H1 (cell line): ENCODE data around the gene RIPOR3. TPM values are rescaled to one million over a fixed set of nuclear protein-coding genes. Genes with fewer than 3 reads are reported as not detected.

ENCODE experiments used
- CEBPB ChIP-seq: IDR thresholded peaks from 2 replicates; pipeline ENCODE4 v1.6.1; 2012; ENCODE audit warnings: low read depth, low read length
- EZH2 ChIP-seq: fragments of 200-600 bp; sonication (generic); IDR thresholded peaks from 2 replicates; pipeline ENCODE4 v1.7.1; 2012; ENCODE audit warnings: low read depth, mild to moderate bottlenecking, moderate library complexity, low read length, inconsistent platforms; ENCODE audit not compliant: severe bottlenecking
- JUND ChIP-seq: IDR thresholded peaks from 2 replicates; pipeline ENCODE4 v1.6.1; 2011; ENCODE audit warnings: mild to moderate bottlenecking, improper control_type of control experiment, low read length
- TAF7 ChIP-seq: optimal IDR thresholded peaks from 2 replicates; pipeline ENCODE3; 2011; ENCODE audit warnings: low read depth, mild to moderate bottlenecking, inconsistent platforms, low read length, moderate library complexity, borderline replicate concordance
- YY1 ChIP-seq: IDR thresholded peaks from 2 replicates; pipeline ENCODE4 v1.6.1; 2011; ENCODE audit warnings: low read depth, mild to moderate bottlenecking, low read length
- polyA plus RNA-seq, 7 experiments: library from polyadenylated mRNA; depleted of rRNA in 3 of 7; stranded (reverse) in 5 of 7; unstranded in 2 of 7; fragments of >200 nt in 5 of 7; fragments of 200-250 nt in 2 of 7; gene quantifications; 1 replicate in 5 of 7; 2 replicates in 1 of 7; 4 replicates in 1 of 7; pipeline versions ENCODE4 v1.2.1 to v1.2.3, GENCODE V29; 2011 to 2013; ENCODE audit warnings: missing spikeins in 2 of 7, mixed read lengths in 2 of 7
- total RNA-seq: library from RNA; stranded (reverse); fragmentation: NEBNext Ultra II Directional; extraction: Animal tissue kit (Norgen Biotek cat#: 25700); gene quantifications from 2 replicates; pipeline ENCODE4 v1.2.1, GENCODE V29; 2021
- TF ChIP-seq, protein P1 (sequence below): fragments of 300-600 bp; sonication (generic); IDR thresholded peaks from 2 replicates; pipeline ENCODE4 v1.7.1; 2012; ENCODE audit warnings: low read length, moderate library complexity, mild to moderate bottlenecking, inconsistent platforms; ENCODE audit not compliant: insufficient replicate concordance

Gene RIPOR3
- total and polyA plus RNA-seq, 2 of the 8 experiments (the other 6 are each of a cell fraction or from before 2014, with no cell fraction given), result 3.6 to 4.5 TPM

DNA sequence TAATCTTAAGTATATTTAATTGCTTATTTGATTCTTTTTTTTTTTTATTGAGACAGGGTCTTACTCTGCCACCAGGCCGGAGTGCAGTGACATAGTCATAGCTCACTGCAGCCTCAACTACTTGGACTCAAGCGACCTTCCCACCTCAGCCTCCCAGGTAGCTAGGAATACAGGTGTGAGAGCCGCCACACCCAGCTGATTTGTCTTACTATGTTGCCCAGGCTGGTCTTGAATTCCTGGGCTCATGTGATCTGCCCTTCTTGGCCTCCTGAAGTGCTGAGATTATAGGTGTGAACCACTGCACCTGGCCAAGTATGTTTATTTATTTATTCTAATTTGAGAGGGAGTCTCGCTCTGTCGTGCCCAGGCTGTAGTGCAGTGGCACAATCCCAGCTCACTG lies 142.9 kb downstream of the RIPOR3 start (continued):
- TF ChIP-seq, protein P1, sequence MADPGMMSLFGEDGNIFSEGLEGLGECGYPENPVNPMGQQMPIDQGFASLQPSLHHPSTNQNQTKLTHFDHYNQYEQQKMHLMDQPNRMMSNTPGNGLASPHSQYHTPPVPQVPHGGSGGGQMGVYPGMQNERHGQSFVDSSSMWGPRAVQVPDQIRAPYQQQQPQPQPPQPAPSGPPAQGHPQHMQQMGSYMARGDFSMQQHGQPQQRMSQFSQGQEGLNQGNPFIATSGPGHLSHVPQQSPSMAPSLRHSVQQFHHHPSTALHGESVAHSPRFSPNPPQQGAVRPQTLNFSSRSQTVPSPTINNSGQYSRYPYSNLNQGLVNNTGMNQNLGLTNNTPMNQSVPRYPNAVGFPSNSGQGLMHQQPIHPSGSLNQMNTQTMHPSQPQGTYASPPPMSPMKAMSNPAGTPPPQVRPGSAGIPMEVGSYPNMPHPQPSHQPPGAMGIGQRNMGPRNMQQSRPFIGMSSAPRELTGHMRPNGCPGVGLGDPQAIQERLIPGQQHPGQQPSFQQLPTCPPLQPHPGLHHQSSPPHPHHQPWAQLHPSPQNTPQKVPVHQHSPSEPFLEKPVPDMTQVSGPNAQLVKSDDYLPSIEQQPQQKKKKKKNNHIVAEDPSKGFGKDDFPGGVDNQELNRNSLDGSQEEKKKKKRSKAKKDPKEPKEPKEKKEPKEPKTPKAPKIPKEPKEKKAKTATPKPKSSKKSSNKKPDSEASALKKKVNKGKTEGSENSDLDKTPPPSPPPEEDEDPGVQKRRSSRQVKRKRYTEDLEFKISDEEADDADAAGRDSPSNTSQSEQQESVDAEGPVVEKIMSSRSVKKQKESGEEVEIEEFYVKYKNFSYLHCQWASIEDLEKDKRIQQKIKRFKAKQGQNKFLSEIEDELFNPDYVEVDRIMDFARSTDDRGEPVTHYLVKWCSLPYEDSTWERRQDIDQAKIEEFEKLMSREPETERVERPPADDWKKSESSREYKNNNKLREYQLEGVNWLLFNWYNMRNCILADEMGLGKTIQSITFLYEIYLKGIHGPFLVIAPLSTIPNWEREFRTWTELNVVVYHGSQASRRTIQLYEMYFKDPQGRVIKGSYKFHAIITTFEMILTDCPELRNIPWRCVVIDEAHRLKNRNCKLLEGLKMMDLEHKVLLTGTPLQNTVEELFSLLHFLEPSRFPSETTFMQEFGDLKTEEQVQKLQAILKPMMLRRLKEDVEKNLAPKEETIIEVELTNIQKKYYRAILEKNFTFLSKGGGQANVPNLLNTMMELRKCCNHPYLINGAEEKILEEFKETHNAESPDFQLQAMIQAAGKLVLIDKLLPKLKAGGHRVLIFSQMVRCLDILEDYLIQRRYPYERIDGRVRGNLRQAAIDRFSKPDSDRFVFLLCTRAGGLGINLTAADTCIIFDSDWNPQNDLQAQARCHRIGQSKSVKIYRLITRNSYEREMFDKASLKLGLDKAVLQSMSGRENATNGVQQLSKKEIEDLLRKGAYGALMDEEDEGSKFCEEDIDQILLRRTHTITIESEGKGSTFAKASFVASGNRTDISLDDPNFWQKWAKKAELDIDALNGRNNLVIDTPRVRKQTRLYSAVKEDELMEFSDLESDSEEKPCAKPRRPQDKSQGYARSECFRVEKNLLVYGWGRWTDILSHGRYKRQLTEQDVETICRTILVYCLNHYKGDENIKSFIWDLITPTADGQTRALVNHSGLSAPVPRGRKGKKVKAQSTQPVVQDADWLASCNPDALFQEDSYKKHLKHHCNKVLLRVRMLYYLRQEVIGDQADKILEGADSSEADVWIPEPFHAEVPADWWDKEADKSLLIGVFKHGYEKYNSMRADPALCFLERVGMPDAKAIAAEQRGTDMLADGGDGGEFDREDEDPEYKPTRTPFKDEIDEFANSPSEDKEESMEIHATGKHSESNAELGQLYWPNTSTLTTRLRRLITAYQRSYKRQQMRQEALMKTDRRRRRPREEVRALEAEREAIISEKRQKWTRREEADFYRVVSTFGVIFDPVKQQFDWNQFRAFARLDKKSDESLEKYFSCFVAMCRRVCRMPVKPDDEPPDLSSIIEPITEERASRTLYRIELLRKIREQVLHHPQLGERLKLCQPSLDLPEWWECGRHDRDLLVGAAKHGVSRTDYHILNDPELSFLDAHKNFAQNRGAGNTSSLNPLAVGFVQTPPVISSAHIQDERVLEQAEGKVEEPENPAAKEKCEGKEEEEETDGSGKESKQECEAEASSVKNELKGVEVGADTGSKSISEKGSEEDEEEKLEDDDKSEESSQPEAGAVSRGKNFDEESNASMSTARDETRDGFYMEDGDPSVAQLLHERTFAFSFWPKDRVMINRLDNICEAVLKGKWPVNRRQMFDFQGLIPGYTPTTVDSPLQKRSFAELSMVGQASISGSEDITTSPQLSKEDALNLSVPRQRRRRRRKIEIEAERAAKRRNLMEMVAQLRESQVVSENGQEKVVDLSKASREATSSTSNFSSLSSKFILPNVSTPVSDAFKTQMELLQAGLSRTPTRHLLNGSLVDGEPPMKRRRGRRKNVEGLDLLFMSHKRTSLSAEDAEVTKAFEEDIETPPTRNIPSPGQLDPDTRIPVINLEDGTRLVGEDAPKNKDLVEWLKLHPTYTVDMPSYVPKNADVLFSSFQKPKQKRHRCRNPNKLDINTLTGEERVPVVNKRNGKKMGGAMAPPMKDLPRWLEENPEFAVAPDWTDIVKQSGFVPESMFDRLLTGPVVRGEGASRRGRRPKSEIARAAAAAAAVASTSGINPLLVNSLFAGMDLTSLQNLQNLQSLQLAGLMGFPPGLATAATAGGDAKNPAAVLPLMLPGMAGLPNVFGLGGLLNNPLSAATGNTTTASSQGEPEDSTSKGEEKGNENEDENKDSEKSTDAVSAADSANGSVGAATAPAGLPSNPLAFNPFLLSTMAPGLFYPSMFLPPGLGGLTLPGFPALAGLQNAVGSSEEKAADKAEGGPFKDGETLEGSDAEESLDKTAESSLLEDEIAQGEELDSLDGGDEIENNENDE, result no peak
- TF ChIP-seq JUND, result no peak
- no peak for TF ChIP-seq TAF7
- TF ChIP-seq CEBPB, result no peak
- no peak for TF ChIP-seq YY1
- no peak for TF ChIP-seq EZH2
